Mucosa of rectum (tissue), 2 donors: ENCODE measurements around the gene GRK5.

Experiments used
- H3K27ac ChIP-seq, 2 donors: one replicate each; pipeline ENCODE4 v1.7.0; 2013; ENCODE audit warnings: inconsistent platforms in 2 of 2, low read depth in 2 of 2, low read length in 2 of 2
- H3K27me3 ChIP-seq, 2 donors: one replicate each; pipeline ENCODE4 v1.7.0; 2013; ENCODE audit warnings: low read length in 2 of 2; ENCODE audit not compliant: control insufficient read depth in 2 of 2, insufficient read depth in 2 of 2
- H3K36me3 ChIP-seq, 2 donors: one replicate each; pipeline ENCODE4 v1.7.0; 2013; ENCODE audit warnings: low read length in 2 of 2; ENCODE audit not compliant: control insufficient read depth in 2 of 2, insufficient read depth in 2 of 2
- H3K4me1 ChIP-seq, 2 donors: one replicate each; pipeline ENCODE4 v1.7.0; 2013; ENCODE audit warnings: low read length in 2 of 2, mild to moderate bottlenecking in 1 of 2; ENCODE audit not compliant: control insufficient read depth in 2 of 2, insufficient read depth in 2 of 2
- H3K4me3 ChIP-seq, 2 donors: one replicate each; pipeline ENCODE4 v1.7.0; 2013; ENCODE audit warnings: low read length in 2 of 2
- H3K9ac ChIP-seq, 2 donors: one replicate each; pipeline ENCODE4 v1.7.0; 2013; ENCODE audit warnings: low read length in 2 of 2, low read depth in 1 of 2, mild to moderate bottlenecking in 1 of 2
- H3K9me3 ChIP-seq, 2 donors: one replicate each; pipeline ENCODE4 v1.7.0; 2013; ENCODE audit warnings: low read length in 2 of 2; ENCODE audit not compliant: control insufficient read depth in 2 of 2
- donor health status: healthy.
- donor health status: Normal muscosa, but diverticular disease.

GRK5 gene

DNA sequence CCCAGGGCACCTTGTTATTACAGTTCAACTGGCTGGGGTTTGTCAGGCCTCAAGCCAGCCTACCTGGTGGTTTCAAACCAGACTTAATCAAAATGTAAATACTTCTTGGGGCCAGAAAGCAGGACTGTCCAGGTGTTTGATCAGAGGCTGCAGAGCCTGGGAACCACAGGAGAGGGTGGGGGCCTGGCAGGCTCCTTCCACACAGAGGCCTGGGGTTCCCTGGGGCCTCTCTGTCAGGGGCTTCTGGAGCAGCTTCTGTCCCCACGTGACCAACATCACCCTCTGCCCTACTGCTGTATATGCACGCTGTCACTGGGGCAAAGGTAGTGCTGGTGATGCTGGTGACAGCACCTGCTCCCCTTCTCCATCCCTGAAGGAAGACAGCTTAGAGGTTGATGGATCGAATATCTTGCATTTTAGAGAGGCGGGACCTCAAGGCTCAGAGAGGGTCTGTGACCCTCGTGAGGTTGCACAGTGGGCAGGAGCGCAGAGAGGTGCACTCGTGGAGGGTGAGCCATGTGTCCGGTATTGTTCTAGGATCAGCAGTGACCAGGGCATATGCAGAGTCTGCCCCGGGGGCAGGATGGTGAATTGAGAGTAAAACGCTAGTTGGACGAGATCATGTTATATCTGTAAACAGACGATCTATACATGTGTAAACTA lies 95.4 kb downstream of the GRK5 start:
- no peak overlapping the region for H3K9ac ChIP-seq
- H3K4me3 ChIP-seq, result no peak overlapping the region
- no peaks in the 10 kb centered on the region for H3K9me3 ChIP-seq
- H3K36me3 ChIP-seq, result no peaks in the 10 kb centered on the region
- H3K27me3 ChIP-seq, result no peaks in the 10 kb centered on the region
- H3K27ac ChIP-seq, result no peak overlapping the region
- H3K4me1 ChIP-seq, result peaks cover 3 to 13% of the 10 kb centered on the region in 2 donors

DNA sequence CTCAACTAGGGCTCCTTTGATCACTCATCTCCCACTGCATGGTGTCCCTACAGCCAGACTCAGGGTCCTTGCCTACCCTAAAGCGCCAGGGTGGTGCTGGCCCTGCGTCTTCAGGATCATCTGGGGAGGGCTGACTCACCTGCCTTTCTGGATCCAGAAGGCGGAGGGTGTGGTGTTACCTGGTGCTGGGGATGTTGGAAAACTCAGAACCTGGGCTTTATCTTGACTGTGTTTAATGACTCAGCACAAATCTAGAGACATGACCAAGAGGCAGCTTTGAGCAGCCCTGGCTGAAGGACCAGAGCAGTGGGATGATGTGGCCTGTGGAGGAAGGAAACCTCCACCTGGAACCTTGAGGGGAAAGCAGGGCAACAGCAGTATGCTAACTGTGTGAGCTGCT lies 96.5 kb downstream of the GRK5 start:
- Histone ChIP-seq H3K27ac (no peak overlapping the region), H3K9me3 (no peaks in the 10 kb centered on the region), H3K36me3 (no peaks in the 10 kb centered on the region), H3K4me3 (no peak overlapping the region), H3K4me1 (peaks cover 3 to 16% of the 10 kb centered on the region in 2 donors), H3K9ac (no peak overlapping the region), H3K27me3 (no peaks in the 10 kb centered on the region)

DNA sequence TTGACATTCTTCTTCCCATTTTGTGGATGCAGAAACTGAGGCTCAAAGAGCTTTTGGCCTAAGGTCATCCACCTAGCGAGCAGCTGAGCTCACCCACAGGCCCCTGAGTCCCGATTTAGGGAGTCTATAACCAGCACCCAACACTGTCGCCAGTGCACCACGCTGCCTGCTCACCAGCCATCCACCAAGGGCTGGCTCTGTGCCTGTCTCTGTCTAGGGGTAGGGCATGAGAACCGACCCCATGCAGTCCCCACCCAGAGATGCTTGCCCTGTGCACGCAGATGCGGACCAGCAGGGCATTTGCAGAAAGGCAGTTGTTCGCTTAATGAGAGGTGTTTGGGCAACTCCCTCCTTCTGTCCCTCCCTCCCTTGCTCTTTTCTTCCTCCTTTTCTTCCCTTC lies 97.2 kb downstream of the GRK5 start:
- Histone ChIP-seq H3K9me3 (no peaks in the 10 kb centered on the region), H3K4me1 (peaks cover 3 to 19% of the 10 kb centered on the region in 2 donors), H3K27me3 (no peaks in the 10 kb centered on the region), H3K9ac (no peak overlapping the region), H3K27ac (no peak overlapping the region), H3K36me3 (no peaks in the 10 kb centered on the region), H3K4me3 (no peak overlapping the region)

DNA sequence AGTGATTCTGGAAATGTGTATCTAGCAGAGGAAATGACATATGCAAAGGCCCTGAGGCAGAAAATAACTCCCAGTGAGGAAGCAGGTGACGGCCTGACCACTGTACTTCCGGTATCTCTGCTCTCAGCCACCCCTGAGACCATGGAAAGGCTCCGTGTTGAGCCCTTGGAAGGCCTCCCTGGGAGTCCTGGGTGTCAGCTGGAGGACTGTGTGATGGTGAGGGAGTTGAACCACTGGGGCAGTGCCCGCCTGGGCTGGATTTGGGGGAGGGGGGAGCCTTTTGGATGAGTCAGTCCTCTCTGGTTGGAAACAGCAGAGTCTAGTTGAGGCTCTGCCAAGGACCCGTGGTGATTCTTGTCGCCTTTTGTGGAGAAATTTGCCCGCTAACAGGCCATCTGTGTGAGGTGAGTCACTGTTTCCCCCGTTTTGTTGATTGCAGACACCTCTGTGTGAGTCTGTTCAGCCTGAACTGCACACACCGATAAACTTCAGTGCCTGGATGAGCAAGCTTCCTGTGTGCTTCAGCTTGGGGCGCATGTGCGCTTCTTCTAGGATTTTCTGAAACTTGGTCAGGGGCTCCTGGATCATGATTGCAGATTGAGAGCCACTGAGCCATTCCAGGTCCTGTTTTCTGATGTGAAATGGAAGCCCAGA lies 98.6 kb downstream of the GRK5 start:
- H3K4me1 ChIP-seq, result peaks cover 3 to 23% of the 10 kb centered on the region in 2 donors

GRCh38 chr10:119306514-119306951 lies 99.2 kb downstream of the GRK5 start:
- Histone ChIP-seq H3K27me3 (no peaks in the 10 kb centered on the region), H3K36me3 (no peaks in the 10 kb centered on the region), H3K9me3 (no peaks in the 10 kb centered on the region), H3K27ac (peak overlapping the region; percentile 69 to 81), H3K4me1 (peaks cover 6 to 23% of the 10 kb centered on the region in 2 donors), H3K9ac (peak overlapping the region; percentile 30 to 36), H3K4me3 (peak overlapping the region in 1 of 2 donors; percentile 55)

More for the DNA sequence above, 98.6 kb downstream of the GRK5 start:
- no peaks in the 10 kb centered on the region for H3K36me3 ChIP-seq
- no peaks in the 10 kb centered on the region for H3K9me3 ChIP-seq
- peak overlapping the region; percentile 30 to 36 for H3K9ac ChIP-seq
- H3K4me3 ChIP-seq, result peak overlapping the region in 1 of 2 donors; percentile 55
- peak overlapping the region; percentile 69 to 81 for H3K27ac ChIP-seq
- no peaks in the 10 kb centered on the region for H3K27me3 ChIP-seq

DNA sequence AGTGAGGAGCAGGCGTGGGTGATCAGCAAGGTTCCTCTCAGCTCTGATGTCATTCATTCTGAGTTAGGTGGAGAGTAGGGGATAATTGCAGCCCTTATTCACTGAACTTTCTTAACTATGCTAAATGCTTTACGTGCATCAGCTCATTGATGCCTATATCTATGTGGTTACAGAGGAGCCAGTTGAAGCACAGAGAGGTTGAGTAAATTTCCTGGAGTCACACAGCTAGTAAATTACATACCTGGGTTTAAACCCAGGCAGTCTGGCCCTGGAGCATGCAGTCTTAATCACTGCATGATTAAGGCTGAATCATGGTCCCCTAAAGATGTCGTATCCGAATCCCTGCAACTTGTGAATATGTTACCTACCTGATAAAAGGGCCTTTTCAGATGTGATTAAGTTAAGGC lies 99.6 kb downstream of the GRK5 start:
- peaks cover 6 to 23% of the 10 kb centered on the region in 2 donors for H3K4me1 ChIP-seq
- no peak overlapping the region for H3K9ac ChIP-seq
- peak overlapping the region in 1 of 2 donors; percentile 55 for H3K4me3 ChIP-seq
- H3K36me3 ChIP-seq, result no peaks in the 10 kb centered on the region
- no peaks in the 10 kb centered on the region for H3K9me3 ChIP-seq
- no peaks in the 10 kb centered on the region for H3K27me3 ChIP-seq
- peak overlapping the region in 1 of 2 donors; percentile 81 for H3K27ac ChIP-seq

GRCh38 chr10:119308089-119308488 lies 100.7 kb downstream of the GRK5 start:
- Histone ChIP-seq H3K4me1 (peaks cover 6 to 18% of the 10 kb centered on the region in 2 donors), H3K9ac (no peak overlapping the region), H3K27me3 (no peaks in the 10 kb centered on the region), H3K27ac (no peak overlapping the region), H3K36me3 (no peaks in the 10 kb centered on the region), H3K9me3 (no peaks in the 10 kb centered on the region), H3K4me3 (no peak overlapping the region)

GRCh38 chr10:119308551-119309422 lies 101.4 kb downstream of the GRK5 start:
- H3K9me3 ChIP-seq, result no peaks in the 10 kb centered on the region
- no peaks in the 10 kb centered on the region for H3K36me3 ChIP-seq
- H3K4me1 ChIP-seq, result peaks cover 6 to 23% of the 10 kb centered on the region in 2 donors
- no peak overlapping the region for H3K4me3 ChIP-seq
- no peaks in the 10 kb centered on the region for H3K27me3 ChIP-seq
- no peak overlapping the region for H3K27ac ChIP-seq
- H3K9ac ChIP-seq, result no peak overlapping the region

GRCh38 chr10:119309423-119309770 lies 102.0 kb downstream of the GRK5 start:
- H3K9me3 ChIP-seq, result no peaks in the 10 kb centered on the region
- no peaks in the 10 kb centered on the region for H3K27me3 ChIP-seq
- H3K4me3 ChIP-seq, result no peak overlapping the region
- no peak overlapping the region for H3K9ac ChIP-seq
- no peaks in the 10 kb centered on the region for H3K36me3 ChIP-seq
- H3K27ac ChIP-seq, result no peak overlapping the region
- peaks cover 6 to 23% of the 10 kb centered on the region in 2 donors for H3K4me1 ChIP-seq

GRCh38 chr10:119310806-119311205 lies 103.4 kb downstream of the GRK5 start:
- Histone ChIP-seq H3K9ac (no peak overlapping the region), H3K36me3 (no peaks in the 10 kb centered on the region), H3K4me1 (peaks cover 6 to 29% of the 10 kb centered on the region in 2 donors), H3K4me3 (no peak overlapping the region), H3K9me3 (no peaks in the 10 kb centered on the region), H3K27ac (no peak overlapping the region), H3K27me3 (no peaks in the 10 kb centered on the region)
